IMR-90 (cell line): Measurements from ENCODE around the gene NBEA. TPM values are rescaled to one million over a fixed set of nuclear protein-coding genes. Genes with fewer than 3 reads are reported as not detected.

ENCODE experiments used
- ATAC-seq: fragments of 200-7000 bp; cut with Tn5 transposase; 2 replicates; pipeline ENCODE4 v1.9.1; 2020; ENCODE audit warnings: low read depth, mild to moderate bottlenecking, moderate library complexity
- BruUV-seq: library from RNA; stranded (reverse); fragments of 400-500 nt; replicated peaks from 2 replicates; lab custom pipeline; 2021; lab: Mats Ljungman, UMichigan
- CTCF ChIA-PET: fragments of 300-600 bp; formaldehyde crosslinking; extraction: SDS; loops from one replicate; lab custom pipeline; 2021; ENCODE audit warnings: antibody characterized with exemption; lab: Yijun Ruan, JAX
- POLR2A ChIA-PET: fragments of 300-600 bp; sonication (Branson Sonifier 250); formaldehyde crosslinking; loops from one replicate; lab custom pipeline; 2022; ENCODE audit warnings: antibody characterized with exemption; ENCODE audit not compliant: unreplicated experiment; lab: Charles Lee
- DNase-seq: peaks from one replicate; pipeline ENCODE4 v3.0.0; 2013
- H2AFZ ChIP-seq: replicated peaks from 2 replicates; pipeline ENCODE3; 2013; ENCODE audit warnings: low read length, mild to moderate bottlenecking; ENCODE audit not compliant: poor library complexity
- H2AK5ac ChIP-seq: 2 replicates; pipeline ENCODE4 v1.6.1; 2013; ENCODE audit warnings: low read depth, low read length, inconsistent platforms
- H2AK9ac ChIP-seq: replicated peaks from 2 replicates; pipeline ENCODE3; 2013; ENCODE audit warnings: mild to moderate bottlenecking, low read depth, low read length, moderate library complexity; ENCODE audit not compliant: poor library complexity
- H2BK120ac ChIP-seq: 2 replicates; pipeline ENCODE4 v1.6.1; 2013; ENCODE audit warnings: low read depth, low read length, inconsistent platforms
- H2BK15ac ChIP-seq: 3 replicates; pipeline ENCODE4 v1.6.1; 2013; ENCODE audit warnings: low read depth, low read length, inconsistent platforms
- H2BK20ac ChIP-seq: 2 replicates; pipeline ENCODE4 v1.6.1; 2013; ENCODE audit warnings: low read depth, mild to moderate bottlenecking, inconsistent platforms, low read length, moderate library complexity
- H2BK5ac ChIP-seq: 2 replicates; pipeline ENCODE4 v1.6.1; 2013; ENCODE audit warnings: mild to moderate bottlenecking, low read depth, low read length, inconsistent platforms; ENCODE audit not compliant: poor library complexity, severe bottlenecking
- H3K14ac ChIP-seq: replicated peaks from 2 replicates; pipeline ENCODE4 v1.6.1; 2013; ENCODE audit warnings: low read depth, low read length, inconsistent platforms
- H3K18ac ChIP-seq: 2 replicates; pipeline ENCODE4 v1.6.1; 2013; ENCODE audit warnings: low read depth, low read length, control low read depth
- H3K23ac ChIP-seq: 2 replicates; pipeline ENCODE4 v1.6.1; 2013; ENCODE audit warnings: low read depth, low read length, inconsistent platforms
- H3K27ac ChIP-seq: 2 replicates; pipeline ENCODE4 v1.5.1; 2013; ENCODE audit warnings: mild to moderate bottlenecking, control low read depth, low read length; ENCODE audit not compliant: insufficient read depth
- H3K27me3 ChIP-seq: 2 replicates; pipeline ENCODE4 v1.6.1; 2013; ENCODE audit warnings: low read length; ENCODE audit not compliant: control insufficient read depth, insufficient read depth
- H3K36me3 ChIP-seq: 2 replicates; pipeline ENCODE4 v1.6.1; 2013; ENCODE audit warnings: low read length, mixed read lengths; ENCODE audit not compliant: control insufficient read depth, insufficient read depth
- H3K4ac ChIP-seq: 2 replicates; pipeline ENCODE4 v1.6.1; 2013; ENCODE audit warnings: low read depth, low read length, inconsistent platforms
- H3K4me1 ChIP-seq: 2 replicates; pipeline ENCODE4 v1.6.1; 2013; ENCODE audit warnings: low read length, mixed read lengths; ENCODE audit not compliant: control insufficient read depth, insufficient read depth
- H3K4me2 ChIP-seq: 2 replicates; pipeline ENCODE4 v1.6.1; 2013; ENCODE audit warnings: low read depth, mild to moderate bottlenecking, control low read depth, low read length, moderate library complexity
- H3K4me3 ChIP-seq: 2 replicates; pipeline ENCODE4 v1.5.1; 2013; ENCODE audit warnings: low read depth, mild to moderate bottlenecking, control low read depth, low read length, moderate library complexity; ENCODE audit not compliant: insufficient read depth
- H3K56ac ChIP-seq: 2 replicates; pipeline ENCODE4 v1.6.1; 2013; ENCODE audit warnings: low read length, inconsistent platforms; ENCODE audit not compliant: insufficient read depth; ENCODE audit errors: extremely low read depth
- H3K79me1 ChIP-seq, 2 experiments: 2 replicates each; pipeline ENCODE4 v1.6.1; 2013; ENCODE audit warnings: low read length in 2 of 2, inconsistent platforms in 1 of 2, low read depth in 1 of 2
- H3K9ac ChIP-seq: 2 replicates; pipeline ENCODE4 v1.6.1; 2013; ENCODE audit warnings: low read depth, low read length, control low read depth
- H3K9me1 ChIP-seq: 2 replicates; pipeline ENCODE4 v1.6.1; 2013; ENCODE audit warnings: low read length, inconsistent platforms; ENCODE audit not compliant: insufficient read depth
- H3K9me3 ChIP-seq: 2 replicates; pipeline ENCODE4 v1.6.1; 2013; ENCODE audit warnings: low read length; ENCODE audit not compliant: control insufficient read depth, insufficient read depth
- H4K20me1 ChIP-seq: 2 replicates; pipeline ENCODE4 v1.6.1; 2013; ENCODE audit warnings: low read length, inconsistent platforms; ENCODE audit not compliant: insufficient read depth
- H4K5ac ChIP-seq: 2 replicates; pipeline ENCODE4 v1.6.1; 2013; ENCODE audit warnings: mild to moderate bottlenecking, low read depth, low read length, control low read depth
- H4K8ac ChIP-seq, 2 experiments: 2 replicates each; pipeline ENCODE4 v1.6.1; 2013; ENCODE audit warnings: low read depth in 2 of 2, low read length in 2 of 2, control low read depth in 1 of 2, inconsistent platforms in 1 of 2
- H4K91ac ChIP-seq: 2 replicates; pipeline ENCODE4 v1.6.1; 2013; ENCODE audit warnings: low read depth, low read length, inconsistent platforms; ENCODE audit not compliant: insufficient read depth
- BHLHE40 ChIP-seq: fragments of 150-350 bp; IDR thresholded peaks from 2 replicates; pipeline ENCODE4 v1.6.1; 2016; ENCODE audit warnings: mild to moderate bottlenecking, low read depth, low read length
- CEBPB ChIP-seq: IDR thresholded peaks from 2 replicates; pipeline ENCODE4 v1.6.1; 2012; ENCODE audit warnings: low read depth, low read length, improper control_type of control experiment
- CHD1 ChIP-seq: IDR thresholded peaks from 2 replicates; pipeline ENCODE4 v1.6.1; 2012; ENCODE audit warnings: low read depth, low read length, improper control_type of control experiment
- CTCF ChIP-seq: conservative IDR thresholded peaks from 2 replicates; pipeline ENCODE4 v1.5.1; 2012; ENCODE audit warnings: mild to moderate bottlenecking, low read depth, low read length, improper control_type of control experiment
- FOS ChIP-seq: fragments of 150-350 bp; IDR thresholded peaks from 2 replicates; pipeline ENCODE4 v1.6.1; 2016; ENCODE audit warnings: low read depth, low read length
- MAFK ChIP-seq: IDR thresholded peaks from 2 replicates; pipeline ENCODE4 v1.6.1; 2012; ENCODE audit warnings: low read depth, low read length, improper control_type of control experiment
- MXI1 ChIP-seq: IDR thresholded peaks from 2 replicates; pipeline ENCODE4 v1.6.1; 2012; ENCODE audit warnings: low read depth, mild to moderate bottlenecking, low read length, moderate library complexity, borderline replicate concordance
- POLR2A ChIP-seq: IDR thresholded peaks from 2 replicates; pipeline ENCODE4 v1.6.1; 2012; ENCODE audit warnings: mild to moderate bottlenecking, low read depth, low read length
- RFX5 ChIP-seq: IDR thresholded peaks from 2 replicates; pipeline ENCODE4 v1.8.0; 2012; ENCODE audit warnings: low read depth, mild to moderate bottlenecking, low read length, moderate library complexity
- WGBS, 2 experiments: methylation state at CpG; one replicate each; pipeline versions ENCODE4 v1.1.5 to v1.1.7; 2013; ENCODE audit warnings: missing lambda C conversion rate in 2 of 2; ENCODE audit not compliant: insufficient read length in 1 of 2; ENCODE audit errors: extremely low coverage in 2 of 2; 5-methylcytosine and 5-hydroxymethylcytosine counted together
- dilution Hi-C: fragments of 300-500 bp; cut with HindIII; formaldehyde crosslinking; loops from one replicate; pipeline ENCODE4 v1.14.3; 2018; ENCODE audit warnings: low sequenced_read_pairs; ENCODE audit not compliant: unreplicated experiment
- in situ Hi-C: fragments of 300-500 bp; cut with MboI; formaldehyde crosslinking; loops from 3 replicates; pipeline ENCODE4 v1.14.3; 2019; ENCODE audit warnings: low sequenced_read_pairs, inconsistent platforms, mixed read lengths
- intact Hi-C: fragments of 100-400 bp; cut with micrococcal nuclease; formaldehyde crosslinking; loops from 2 replicates; pipeline ENCODE4 v1.10.0; 2022
- polyA plus RNA-seq, 3 experiments: library from polyadenylated mRNA; depleted of rRNA; stranded (reverse); fragments of >200 nt; gene quantifications; 2 replicates each; pipeline ENCODE4 v1.2.3, GENCODE V29; 2012; ENCODE audit warnings: low replicate concordance in 1 of 3
- total RNA-seq: library from RNA; depleted of rRNA; stranded (reverse); fragments of >200 nt; gene quantifications from 2 replicates; pipeline ENCODE4 v1.2.3, GENCODE V29; 2012

The NBEA gene
- total and polyA plus RNA-seq, 2 of the 4 experiments (the other 2 are of a cell fraction), result 0.82 to 2.2 TPM

- H3K4me3 ChIP-seq, result no peak overlapping the region
- no peak overlapping the region for H3K4ac ChIP-seq
- TF ChIP-seq RFX5 (no peak), MAFK (no peak), CTCF (no peak), POLR2A (no peak), BHLHE40 (no peak), CHD1 (no peak), MXI1 (no peak), CEBPB (no peak), FOS (no peak)
- no peak overlapping the region for H3K23ac ChIP-seq
- no peak overlapping the region for H2AK9ac ChIP-seq
- intact Hi-C loops, result no loop called here
- H2BK15ac ChIP-seq, result no peak overlapping the region
- H4K5ac ChIP-seq, result no peak overlapping the region
- no peak overlapping the region for H3K4me2 ChIP-seq
- 100% methylated on average over 1 of the region's 5 CpGs; no CpG with 5 or more reads in 1 of the 2 experiments for WGBS, 2 experiments
- H4K20me1 ChIP-seq, result no peaks in the 10 kb centered on the region
- no peak overlapping the region for H3K27ac ChIP-seq
- H3K4me1 ChIP-seq, result no peaks in the 10 kb centered on the region
- H2BK120ac ChIP-seq, result no peak overlapping the region
- H2AK5ac ChIP-seq, result no peak overlapping the region
- no peak overlapping the region for H3K18ac ChIP-seq
- POLR2A ChIA-PET, result no interaction called here
- H3K9ac ChIP-seq, result no peak overlapping the region
- H3K14ac ChIP-seq, result no peak overlapping the region
- no peak overlapping the region for H2BK5ac ChIP-seq
- no peak overlapping the region for H2AFZ ChIP-seq
- CTCF ChIA-PET, result no interaction called here
- H4K91ac ChIP-seq, result no peak overlapping the region
- no peaks in the 10 kb centered on the region for H3K9me3 ChIP-seq
- no peaks in the 10 kb centered on the region for H3K36me3 ChIP-seq
- DNase-seq (no peak), ATAC-seq (no peak)
- H3K56ac ChIP-seq, result no peak overlapping the region
- in situ Hi-C loops, result no loop called here
- no peaks in the 10 kb centered on the region for H3K9me1 ChIP-seq
- BruUV-seq, result no TSS peak
- H4K8ac ChIP-seq, result no peak overlapping the region
- H2BK20ac ChIP-seq, result no peak overlapping the region
- dilution Hi-C loops, result no loop called here
- no peaks in the 10 kb centered on the region for H3K27me3 ChIP-seq
- no peaks in the 10 kb centered on the region for H3K79me1 ChIP-seq
These were observed 74.5 kb downstream of the NBEA start for GRCh38 chr13:35016362-35017112.
